HG03175 (cell line): ENCODE data around the gene CNBP.
A peak's percentile ranks its signal among the peaks of the same experiment; 100 is the strongest.
"Not testable (repeated sequence)": the region's sequence is repeated elsewhere in the genome, so short reads cannot be mapped to it uniquely, and the experiment has no call there.

Experiments
- ATAC-seq: cut with Tn5 transposase; IDR thresholded peaks from one replicate; pipeline ENCODE4 v1.9.1; 2021; ENCODE audit warnings: mild to moderate bottlenecking, moderate library complexity; ENCODE audit not compliant: unreplicated experiment

Gene CNBP

DNA sequence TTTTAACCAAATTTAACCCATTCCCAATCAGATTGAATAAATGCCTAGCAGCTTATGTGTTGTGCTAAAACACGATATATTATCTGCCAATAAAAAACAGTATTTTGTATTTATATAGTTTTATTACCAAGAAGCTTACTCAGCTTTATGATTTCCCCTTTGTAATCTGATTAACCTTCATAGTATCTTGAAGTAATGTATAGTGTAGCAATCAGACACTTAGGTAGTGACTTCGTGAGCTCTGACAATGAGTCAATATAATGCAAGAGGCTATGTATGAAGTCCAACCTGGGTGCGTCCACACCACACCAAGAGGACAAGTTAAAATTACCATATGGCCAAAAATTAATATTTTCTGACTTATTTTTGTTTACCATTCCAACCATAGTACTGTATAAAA, 2.1 kb upstream of the CNBP start:
- ATAC-seq: no peak

DNA sequence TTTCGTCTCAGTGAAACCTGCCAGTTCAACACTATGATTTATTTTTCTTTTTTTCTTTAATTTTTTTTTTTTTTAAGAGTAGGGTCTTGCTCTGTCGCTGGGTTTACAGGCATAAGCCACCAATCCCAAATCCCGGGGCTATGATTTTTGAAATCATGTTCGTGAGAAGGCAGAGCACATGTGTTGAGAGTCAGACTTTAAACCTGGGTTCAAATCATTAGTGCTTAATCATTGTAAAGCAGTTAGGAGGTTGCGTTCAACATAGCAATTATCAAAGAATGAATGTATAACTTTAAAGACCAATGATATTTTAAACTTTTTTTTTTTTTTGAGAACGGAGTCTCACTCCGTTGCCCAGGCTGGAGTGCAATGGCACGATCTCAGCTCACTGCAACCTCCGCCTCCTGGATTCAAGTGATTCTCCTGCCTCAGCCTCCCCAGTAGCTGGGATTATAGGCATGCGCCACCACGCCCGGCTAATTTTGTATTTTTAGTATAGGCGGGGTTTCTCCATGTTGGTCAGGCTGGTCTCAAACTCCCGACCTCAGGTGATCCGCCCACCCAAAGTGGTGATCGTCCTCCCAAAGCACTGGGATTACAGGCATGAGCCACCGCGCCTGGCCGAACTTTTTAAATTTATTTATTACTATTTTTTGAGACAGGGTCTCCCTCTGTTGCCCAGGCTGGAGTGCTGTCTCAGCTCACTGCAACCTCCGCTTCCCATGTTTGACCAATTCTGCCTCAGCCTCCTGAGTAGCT, 1.3 kb upstream of the CNBP start:
- ATAC-seq: not testable (repeated sequence)

DNA sequence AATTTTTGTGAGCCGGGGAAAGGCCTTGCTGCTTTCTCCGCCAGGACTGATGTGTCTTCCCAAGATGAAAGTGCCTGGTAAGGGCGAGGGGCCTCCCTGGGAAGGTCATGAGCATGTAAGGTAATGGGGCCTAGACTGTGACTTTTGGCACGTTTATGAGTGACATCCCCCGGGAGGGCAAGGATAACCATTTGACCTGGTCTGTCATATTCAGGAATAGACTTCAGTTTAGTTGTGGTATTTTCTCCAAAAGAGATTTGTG, 631 bp upstream of the CNBP start:
- ATAC-seq: no peak

DNA sequence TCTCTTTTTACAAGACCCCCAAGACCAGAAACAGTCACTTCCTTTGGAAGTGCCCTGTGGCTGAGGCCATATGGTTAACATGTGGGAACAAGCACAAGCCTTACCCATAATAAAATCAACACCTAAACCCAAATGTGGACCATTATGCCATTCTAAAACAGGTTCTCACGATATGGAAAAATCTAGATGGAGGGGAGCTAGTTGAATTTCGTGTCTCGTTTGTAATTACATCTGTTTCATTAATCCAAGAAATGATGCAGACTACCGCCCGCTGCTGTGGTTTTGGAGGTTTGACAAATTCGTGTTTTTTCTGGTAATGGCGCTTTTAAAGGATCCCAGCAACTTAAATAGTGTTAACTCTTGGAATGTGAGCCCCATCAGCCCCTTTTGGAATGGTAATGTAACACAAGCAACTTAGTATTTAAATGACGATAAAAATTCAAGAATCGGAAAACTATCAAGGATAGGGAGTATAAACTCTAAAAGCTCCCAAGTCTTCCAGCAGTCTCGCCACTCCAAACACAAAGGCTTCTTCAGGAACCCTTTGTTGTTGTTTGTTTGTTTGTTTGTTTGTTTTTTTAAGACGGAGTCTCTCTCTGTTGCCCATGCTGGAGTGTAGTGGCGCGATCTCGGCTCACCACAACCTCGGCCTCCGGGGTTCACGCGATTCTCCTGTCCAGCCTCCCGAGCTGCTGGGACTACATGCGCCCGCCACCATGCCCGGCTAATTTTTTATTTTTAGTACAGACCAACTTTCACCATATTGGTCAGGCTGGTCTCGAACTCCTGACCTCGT, 1.1 kb downstream of the CNBP start:
- ATAC-seq: no peak

DNA sequence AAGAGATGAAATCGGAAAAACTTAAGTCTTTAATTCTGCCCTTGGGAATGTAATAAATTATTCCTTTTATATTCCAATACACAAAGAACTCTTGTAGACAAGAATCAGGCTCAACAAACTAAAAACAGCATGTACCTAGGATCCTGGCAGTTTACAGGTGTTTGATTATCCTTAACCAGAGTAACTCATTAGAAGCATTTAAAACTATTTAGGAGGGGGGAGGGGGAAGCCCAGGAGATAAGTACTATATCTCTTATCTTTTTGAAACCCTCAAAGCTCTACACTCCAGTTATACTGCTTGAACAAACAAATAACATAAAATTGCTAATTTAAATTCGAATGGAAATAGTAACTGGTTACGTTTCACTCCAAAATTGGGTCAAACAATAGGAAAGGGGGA, 1.9 kb downstream of the CNBP start:
- ATAC-seq: no peak

DNA sequence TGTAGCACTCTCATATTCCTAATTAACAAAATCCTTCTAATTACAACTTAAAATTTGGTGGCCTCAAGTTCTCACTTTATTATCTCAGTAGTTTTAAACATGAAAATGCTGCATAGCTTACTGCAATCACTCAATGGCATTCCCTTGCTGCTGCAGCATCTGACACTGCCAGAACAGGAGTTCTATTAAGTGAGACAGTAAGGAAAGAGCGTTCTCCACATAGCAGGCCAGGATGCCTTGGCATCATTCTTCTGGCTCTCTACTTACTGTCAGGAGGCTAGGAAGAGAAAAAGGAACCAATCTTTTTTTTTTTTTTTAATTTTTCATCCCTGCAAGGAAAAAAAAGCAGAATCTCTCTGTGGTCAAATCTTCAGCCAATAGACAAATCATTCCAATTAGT, 3.2 kb downstream of the CNBP start:
- ATAC-seq: no peak

DNA sequence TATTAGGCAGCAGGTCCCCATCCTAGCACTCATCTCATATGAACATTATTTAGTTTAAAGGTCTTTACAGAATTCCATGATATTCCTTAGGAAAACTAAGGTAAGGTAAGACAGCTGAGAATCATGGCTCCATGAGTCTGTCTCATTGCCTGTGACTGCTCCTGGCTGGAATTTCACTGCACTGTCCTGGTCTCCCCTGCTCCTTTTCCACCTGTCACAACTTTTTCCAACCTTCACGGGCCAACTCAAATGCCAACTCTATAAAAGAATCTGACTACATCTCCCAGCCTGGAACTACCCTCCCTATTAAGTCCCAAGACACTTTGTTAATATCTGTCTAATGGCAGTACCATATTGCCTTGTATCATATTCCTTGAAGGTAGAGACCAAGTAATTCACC, 7.6 kb downstream of the CNBP start:
- no peak for ATAC-seq

DNA sequence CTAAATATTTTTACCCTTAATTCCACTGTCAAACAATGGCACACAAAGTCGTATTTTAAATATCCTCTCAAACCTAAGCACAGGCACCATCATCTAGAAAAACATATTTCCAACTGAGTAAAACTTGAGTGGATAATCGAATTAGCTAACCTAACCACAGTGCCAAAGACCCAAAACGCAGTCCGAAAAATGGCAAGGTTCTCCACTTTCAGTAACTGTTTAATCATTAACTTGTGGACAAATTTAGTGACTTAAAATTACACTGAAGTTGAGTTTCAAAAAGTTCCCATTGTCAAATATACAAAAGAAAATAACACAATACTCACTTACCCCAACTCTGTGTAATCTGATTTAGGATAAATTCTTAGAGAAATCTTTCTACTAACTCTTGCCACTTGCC, 10.0 kb downstream of the CNBP start:
- no peak for ATAC-seq

DNA sequence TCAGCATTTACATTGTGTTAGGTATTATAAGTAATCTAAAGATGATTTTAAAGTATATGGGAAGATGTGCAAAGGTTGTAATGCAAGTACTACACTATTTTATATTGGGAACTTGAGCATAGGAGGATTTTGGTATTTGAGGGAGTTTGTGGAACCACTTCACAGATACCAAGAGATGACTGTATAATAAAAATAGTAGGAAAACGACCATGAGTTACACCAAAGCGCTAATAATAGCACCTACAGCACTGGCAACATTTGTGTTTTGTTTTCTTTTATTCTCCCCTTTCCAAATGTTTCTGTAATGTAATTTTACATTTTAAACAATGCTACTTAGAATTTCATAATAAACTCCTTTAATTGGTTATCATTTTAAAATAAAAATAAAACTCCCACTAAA, 10.5 kb downstream of the CNBP start:
- no peak for ATAC-seq

DNA sequence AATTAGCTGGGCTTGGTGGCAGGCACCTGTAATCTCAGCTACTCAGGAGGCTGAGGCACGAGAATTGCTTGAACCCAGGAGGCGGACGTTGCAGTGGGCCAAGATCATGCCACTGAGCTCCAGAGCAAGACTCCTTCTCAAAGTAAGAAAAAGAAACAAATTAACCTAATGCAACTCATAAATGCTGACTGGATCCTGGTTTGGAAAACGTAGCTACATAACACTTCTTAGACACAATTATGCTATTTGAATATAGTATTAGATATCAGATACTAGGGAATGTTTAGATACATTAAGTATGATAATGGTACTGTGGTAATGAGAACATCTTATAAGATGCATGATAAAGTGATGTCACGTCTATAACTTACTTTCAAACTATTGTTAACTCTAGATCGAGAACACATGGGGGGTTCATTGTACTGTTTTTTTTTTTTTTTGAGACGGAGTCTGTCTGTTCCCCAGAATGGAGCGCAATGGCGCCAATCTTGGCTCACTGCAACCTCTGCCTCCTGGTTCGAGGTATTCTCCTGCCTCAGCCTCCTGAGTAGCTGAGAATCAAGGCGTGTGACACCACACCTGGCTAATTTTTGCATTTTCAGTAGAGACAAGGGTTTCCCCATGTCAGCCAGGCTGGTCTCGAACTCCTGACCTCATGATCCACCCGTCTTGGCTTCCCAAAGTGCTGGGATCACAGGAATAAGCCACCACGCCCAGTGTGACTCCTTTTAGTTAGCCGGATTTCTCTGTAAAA, 16.9 kb downstream of the CNBP start:
- no peak for ATAC-seq

DNA sequence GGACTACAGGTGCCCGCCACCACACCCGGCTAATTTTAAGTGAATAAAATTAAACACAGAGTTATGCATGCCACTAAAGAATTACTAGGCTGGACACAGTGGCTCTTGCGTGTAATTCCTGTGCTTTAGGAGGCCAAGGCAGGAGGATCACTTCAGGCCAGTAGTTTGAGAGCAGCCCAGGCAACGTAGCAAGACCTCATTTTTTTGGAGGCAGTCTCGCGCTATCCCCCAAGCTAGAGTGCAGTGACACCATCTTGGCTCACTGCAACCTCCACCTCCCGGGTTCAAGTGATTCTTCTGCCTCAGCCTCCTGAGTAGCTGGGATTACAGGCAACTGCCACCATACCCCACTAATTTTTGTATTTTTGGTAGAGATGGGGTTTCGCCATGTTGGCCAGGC, 18.1 kb downstream of the CNBP start:
- ATAC-seq: not testable (repeated sequence)

DNA sequence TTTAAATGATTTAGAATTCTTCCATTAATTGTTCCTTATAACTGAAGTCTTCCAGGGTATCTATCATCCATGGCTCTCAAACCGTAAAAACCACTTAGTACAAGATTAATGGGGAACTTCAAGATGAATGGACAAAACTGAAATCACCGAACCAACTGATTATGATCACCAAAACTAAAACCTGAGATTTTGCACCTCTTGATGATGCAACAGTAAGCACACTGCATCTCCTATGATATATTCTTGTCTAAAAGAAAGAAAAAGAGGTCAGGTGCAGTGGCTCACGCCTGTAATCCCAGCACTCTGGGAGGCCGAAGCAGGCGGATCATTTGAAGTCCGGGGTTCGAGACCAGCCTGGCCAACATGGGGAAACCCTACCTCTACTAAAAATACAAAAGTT, 19.2 kb downstream of the CNBP start:
- no peak for ATAC-seq

DNA sequence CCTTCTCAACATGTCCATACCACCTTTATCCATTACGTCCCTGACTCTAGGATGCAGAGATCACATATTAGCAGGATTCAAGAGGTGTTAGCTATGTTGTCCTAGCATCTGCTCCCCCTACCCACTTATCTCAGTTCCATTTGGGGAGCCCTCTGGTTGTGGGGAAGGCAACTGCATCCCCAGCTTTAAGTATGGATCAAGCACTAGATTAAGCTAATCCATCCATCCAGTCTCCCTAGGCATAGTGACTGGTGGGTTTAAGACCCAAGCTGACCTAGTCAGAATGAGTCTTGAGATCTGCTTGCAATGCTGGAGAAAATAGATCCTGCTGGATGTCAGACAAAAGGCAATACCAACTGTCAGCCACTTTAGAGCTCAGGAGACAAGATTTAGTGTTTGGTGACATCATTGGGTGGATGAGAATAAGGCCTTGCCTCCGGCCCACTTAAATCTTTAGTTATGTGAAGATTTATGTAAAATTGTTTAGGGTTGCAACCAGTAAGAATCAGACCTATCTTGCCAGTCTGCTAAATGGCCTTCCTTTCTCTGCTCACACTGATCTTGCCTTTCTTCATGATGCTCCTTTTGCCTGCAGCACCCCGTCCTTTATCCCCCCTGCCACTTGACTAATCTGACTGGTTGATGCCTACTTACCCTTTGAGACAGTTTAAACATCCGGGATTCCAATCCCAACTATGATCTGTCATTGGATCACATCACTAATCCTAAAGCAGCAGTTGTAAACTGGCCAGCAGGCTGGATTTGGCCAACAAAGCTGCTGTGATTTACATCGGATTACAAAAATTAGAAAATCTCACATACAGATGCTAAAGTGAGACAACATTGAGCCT, 20.7 kb downstream of the CNBP start:
- ATAC-seq: no peak

DNA sequence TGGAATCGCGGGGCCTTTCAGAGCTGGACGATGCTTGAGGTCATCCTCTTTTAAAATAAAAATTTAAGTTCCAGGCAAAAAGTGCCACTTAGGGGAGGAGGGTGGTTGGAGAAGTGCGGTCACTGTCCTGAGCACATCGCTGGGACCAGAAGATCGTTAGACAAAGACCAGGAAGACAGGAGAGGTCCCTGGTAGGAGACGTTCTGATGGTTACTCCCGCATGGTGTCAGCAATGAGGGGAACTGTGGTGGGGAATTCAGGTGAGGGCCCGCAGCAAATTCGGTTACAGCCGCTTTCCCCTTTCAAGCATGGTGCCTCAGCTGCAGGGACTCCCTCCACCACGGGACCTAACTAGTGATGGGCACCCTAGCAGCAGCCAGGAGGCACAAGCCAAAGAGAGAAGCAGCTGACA, 21.8 kb downstream of the CNBP start:
- ATAC-seq: no peak

DNA sequence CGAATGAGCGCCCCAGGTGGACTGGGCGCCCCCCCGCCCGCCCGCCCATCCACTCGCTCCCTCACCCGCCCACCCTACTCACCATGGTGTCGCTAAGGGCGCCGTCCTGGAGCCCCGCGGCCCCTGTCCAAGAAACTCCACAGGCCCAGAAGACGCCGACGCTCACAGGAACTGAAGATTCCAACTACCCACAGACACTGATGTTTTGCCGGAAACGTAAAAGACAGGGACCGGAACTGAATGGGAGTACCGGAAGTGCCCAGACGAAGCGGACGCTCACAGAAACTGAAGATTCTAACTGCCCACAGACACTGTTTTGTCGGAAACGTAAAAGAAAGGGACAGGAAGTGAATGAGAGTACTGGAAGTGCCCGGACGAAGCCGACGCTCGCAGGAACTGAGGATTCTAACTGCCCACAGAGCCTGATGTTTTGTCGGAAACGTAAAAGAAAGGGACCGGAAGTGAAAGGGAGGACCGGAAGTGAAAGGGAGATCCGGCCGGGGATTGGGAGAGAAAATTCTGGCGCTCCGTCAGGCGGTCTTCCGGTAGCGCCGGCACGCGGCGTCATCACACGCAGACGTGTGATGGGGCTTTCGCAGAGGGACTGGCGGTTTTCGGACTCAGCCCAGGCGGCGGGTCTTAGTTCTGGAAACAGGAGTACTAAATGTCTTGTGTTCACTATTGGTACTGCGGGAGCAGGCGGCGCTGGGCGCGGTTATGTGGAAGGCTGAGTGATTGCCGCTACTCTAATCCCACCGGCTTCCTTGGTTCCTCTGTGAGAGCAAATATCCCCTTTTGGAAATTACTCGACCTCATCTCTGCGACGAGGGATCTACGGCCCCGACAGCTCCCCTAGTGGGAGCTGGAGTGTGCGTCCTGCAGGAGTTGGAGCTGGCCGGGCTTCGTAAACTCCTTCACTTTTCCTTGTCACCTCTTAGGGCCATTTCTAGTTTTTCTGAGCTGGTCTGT, 22.5 kb downstream of the CNBP start, which contains the start of gene ISY1:
ISY1 (minus strand) TSS at position 173 of the 969 bp plus-strand sequence; CDS start at position 85, 88 bp downstream.
- ATAC-seq: peak; percentile 83

DNA sequence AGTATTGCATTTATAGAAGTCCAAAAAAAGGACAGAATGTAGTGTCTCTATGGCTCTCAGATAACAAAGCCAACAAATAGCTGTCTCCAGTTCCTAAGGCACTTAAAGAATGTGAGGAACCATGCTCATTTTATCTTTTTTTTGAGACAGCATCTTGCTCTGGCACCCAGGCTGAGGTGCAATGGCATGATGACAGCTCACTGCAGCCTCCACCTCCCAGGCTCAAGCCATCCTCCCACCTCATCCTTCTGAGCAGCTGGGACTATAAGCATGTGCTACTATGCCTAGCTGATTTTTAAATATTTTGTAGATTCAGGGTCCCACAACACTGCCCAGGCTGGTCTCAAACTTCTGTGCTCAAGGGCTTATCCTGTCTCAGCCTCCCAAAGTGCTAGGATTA, 38.9 kb downstream of the CNBP start:
- ATAC-seq: no peak

DNA sequence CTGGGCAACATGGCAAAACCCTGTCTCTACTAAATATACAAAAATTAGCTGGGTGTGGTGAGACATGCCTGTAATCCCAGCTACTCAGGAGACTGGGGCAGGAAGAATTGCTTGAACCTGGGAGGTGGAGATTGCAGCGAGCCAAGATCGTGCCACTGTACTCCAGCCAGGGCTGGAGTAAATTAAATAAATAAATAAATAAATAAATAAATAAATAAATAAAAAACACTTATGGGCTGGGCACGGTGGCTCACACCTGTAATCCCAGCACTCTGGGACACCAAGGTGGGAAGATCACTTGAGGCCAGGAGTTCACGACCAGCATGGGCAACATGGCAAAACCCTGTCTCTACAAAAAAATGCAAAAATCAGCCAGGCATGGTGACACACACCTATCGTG, 42.7 kb downstream of the CNBP start:
- ATAC-seq: not testable (repeated sequence)

DNA sequence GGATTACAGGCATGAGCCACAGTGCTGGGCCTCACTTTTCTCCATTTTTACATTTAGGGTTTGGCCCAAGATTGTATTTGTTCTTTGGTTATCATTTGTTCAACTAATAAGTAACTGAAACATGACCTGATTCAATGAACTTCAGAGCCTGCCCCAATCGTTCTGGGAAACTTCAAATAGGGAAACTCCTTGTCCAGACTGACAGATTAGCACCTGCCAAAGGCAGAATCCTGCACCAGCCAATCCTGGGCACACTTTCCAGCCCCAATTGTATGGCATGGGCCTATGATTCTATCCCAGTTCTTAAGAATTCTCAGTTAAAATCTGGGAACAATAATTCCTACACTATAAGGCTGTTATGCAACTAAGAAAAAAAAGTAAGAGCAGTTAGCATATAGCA, 43.8 kb downstream of the CNBP start:
- no peak for ATAC-seq

DNA sequence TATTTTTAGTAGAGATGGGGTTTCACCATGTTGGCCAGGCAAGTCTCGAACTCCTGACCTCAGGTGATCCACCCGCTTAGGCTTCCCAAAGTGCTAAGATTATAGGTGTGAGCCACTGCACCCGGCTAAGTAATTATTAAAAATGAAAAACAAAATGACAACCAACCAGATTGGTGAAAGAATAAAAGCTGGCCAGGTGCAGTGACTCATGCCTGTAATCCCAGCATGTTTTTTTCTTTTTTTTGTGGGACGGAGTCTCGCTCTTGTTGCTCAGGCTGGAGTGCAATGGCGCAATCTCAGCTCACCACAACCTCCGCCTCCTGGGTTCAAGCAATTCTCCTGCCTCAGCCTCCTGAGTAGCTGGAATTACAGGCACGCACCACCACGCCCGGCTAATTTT, 47.4 kb downstream of the CNBP start:
- not testable (repeated sequence) for ATAC-seq
